Measurements from ENCODE around the gene WDR18. TPM values are rescaled to one million over a fixed set of nuclear protein-coding genes. Genes with fewer than 3 reads are reported as not detected.

The WDR18 gene
- total RNA-seq, 1 experiment from 2014 or later: 96.8 TPM

DNA sequence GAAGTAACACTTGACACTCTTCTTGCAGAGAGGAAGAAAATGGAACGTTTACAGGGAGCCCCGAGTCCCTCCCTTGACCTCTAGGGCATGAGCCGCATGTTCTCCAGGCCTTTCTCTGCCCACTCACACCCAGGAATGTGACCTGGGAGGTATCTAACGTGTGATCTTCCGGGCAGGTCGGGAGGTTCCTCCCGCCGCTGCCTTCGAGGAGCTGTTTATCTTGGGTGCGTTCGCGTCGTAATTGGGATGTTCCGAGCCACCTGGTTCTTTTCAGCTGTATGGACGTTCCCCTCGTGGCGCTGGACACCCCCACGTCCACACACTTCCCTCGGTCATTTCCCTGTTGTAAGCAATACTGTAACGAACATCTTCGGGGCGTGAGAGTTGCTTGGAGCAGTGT is 44.7 kb upstream of the WDR18 start:
- CTCF ChIA-PET: no interaction called here
- Histone ChIP-seq H3K9me3 (no peaks in the 10 kb centered on the region), H3K4me1 (peaks cover 3% of the 10 kb centered on the region; the same call in 1 of the 2 replicates), H3K36me3 (ENCODE audit: control insufficient read depth, insufficient read depth, low read length) (peaks cover 7% of the 10 kb centered on the region), H3K4me3 (ENCODE audit: low read depth, low read length) (no peak overlapping the region), H3K27me3 (replicated peaks; ENCODE audit: control insufficient read depth, insufficient read depth, low read length) (no peaks in the 10 kb centered on the region)
- no peaks in the 10 kb centered on the region for H3K27me3 Mint-ChIP-seq (ENCODE audit: insufficient read depth, unreplicated experiment)
- H3K27ac Mint-ChIP-seq (ENCODE audit: unreplicated experiment): peak overlapping the region; percentile 54
- DNase-seq: no peak
- no peaks in the 10 kb centered on the region for H3K4me1 Mint-ChIP-seq (ENCODE audit: low read depth, unreplicated experiment)
- H3K36me3 Mint-ChIP-seq (ENCODE audit: insufficient read depth, unreplicated experiment): peaks cover 92% of the 10 kb centered on the region
- H3K9me3 Mint-ChIP-seq (ENCODE audit: unreplicated experiment): no peaks in the 10 kb centered on the region
- BruUV-seq (replicated peaks): no TSS peak
- H3K4me3 Mint-ChIP-seq (ENCODE audit: unreplicated experiment): no peak overlapping the region
- TF ChIP-seq, protein P1, sequence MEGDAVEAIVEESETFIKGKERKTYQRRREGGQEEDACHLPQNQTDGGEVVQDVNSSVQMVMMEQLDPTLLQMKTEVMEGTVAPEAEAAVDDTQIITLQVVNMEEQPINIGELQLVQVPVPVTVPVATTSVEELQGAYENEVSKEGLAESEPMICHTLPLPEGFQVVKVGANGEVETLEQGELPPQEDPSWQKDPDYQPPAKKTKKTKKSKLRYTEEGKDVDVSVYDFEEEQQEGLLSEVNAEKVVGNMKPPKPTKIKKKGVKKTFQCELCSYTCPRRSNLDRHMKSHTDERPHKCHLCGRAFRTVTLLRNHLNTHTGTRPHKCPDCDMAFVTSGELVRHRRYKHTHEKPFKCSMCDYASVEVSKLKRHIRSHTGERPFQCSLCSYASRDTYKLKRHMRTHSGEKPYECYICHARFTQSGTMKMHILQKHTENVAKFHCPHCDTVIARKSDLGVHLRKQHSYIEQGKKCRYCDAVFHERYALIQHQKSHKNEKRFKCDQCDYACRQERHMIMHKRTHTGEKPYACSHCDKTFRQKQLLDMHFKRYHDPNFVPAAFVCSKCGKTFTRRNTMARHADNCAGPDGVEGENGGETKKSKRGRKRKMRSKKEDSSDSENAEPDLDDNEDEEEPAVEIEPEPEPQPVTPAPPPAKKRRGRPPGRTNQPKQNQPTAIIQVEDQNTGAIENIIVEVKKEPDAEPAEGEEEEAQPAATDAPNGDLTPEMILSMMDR (IDR thresholded peaks at IDR 0.05; ENCODE audit: insufficient read depth in 1 of 2, low read depth in 1 of 2, low read length in 1 of 2, severe bottlenecking in 1 of 2, unreplicated experiment in 1 of 2): no peak
- intact Hi-C loops (cut with micrococcal nuclease; ENCODE audit: unreplicated experiment): no loop called here
- POLR2A ChIA-PET: no interaction called here

DNA sequence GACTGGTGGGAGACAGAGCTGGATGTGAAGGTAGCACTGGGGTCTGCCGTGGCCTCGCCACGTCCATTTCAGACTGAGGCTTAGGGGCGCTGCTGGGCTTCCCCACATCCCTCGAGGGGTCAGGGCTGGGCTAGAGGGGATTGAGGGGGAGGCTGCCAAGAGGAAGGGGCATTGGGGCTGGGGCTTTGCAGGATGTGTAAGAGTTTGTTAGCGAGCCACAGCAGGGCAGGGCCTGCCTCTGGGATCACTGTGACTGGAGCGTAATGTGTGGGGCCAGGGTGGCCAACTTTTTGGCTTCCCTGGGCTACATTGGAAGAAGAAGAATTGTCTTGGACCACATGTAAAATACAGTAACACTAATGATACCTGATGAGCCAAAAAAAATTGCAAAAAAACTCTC is 44.2 kb upstream of the WDR18 start:
- ChIA-PET POLR2A (no interaction called here), CTCF (no interaction called here)
- Histone ChIP-seq H3K4me3 (ENCODE audit: low read depth, low read length) (no peak overlapping the region), H3K27me3 (replicated peaks; ENCODE audit: control insufficient read depth, insufficient read depth, low read length) (no peaks in the 10 kb centered on the region), H3K9me3 (no peaks in the 10 kb centered on the region), H3K4me1 (peaks cover 3% of the 10 kb centered on the region; the same call in 1 of the 2 replicates), H3K36me3 (ENCODE audit: control insufficient read depth, insufficient read depth, low read length) (peaks cover 7% of the 10 kb centered on the region)
- H3K36me3 Mint-ChIP-seq (ENCODE audit: insufficient read depth, unreplicated experiment): peaks cover 92% of the 10 kb centered on the region
- peak overlapping the region; percentile 54 for H3K27ac Mint-ChIP-seq (ENCODE audit: unreplicated experiment)
- TF ChIP-seq, protein P1 (IDR thresholded peaks at IDR 0.05; ENCODE audit: insufficient read depth in 1 of 2, low read depth in 1 of 2, low read length in 1 of 2, severe bottlenecking in 1 of 2, unreplicated experiment in 1 of 2): no peak
- no peaks in the 10 kb centered on the region for H3K4me1 Mint-ChIP-seq (ENCODE audit: low read depth, unreplicated experiment)
- no peaks in the 10 kb centered on the region for H3K27me3 Mint-ChIP-seq (ENCODE audit: insufficient read depth, unreplicated experiment)
- no peak overlapping the region for H3K4me3 Mint-ChIP-seq (ENCODE audit: unreplicated experiment)
- BruUV-seq (replicated peaks): no TSS peak
- intact Hi-C loops (cut with micrococcal nuclease; ENCODE audit: unreplicated experiment): no loop called here
- no peak for DNase-seq
- no peaks in the 10 kb centered on the region for H3K9me3 Mint-ChIP-seq (ENCODE audit: unreplicated experiment)

DNA sequence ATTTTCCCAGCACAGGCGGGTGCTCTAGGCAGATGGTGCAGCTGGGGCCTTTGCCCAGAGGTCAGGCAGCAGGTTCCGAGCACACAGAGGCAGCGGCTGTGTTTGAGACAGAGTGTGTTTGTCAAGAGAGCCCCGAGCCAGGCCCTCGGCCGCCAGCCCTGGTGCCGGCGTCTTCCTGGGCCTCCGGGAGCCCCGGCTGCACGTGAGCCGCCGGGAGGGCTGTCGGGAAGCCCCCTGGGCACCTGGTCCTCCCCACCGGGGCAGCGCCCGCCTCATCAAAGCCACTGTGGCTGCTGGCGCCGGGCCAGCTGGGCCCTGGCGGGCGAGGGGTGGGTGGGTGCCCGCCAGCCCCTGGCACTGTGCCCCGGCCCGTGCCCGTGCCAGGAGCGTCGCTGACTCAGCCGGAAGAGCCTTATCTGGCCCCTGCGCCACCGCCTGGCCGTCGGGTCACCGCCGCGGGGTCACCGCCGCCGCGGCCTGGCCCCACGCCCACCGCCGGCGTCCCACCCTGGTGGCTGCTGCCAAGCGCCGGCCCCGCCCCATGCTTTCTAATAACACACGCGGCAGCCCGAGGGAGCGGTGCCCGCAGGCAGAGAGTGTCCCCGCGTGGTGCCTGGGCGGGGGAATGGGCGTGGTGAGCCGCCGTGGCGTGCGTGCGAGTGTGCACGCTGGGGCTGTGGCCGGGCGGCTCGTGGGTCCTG is 43.4 kb upstream of the WDR18 start:
- DNase-seq: no peak
- Mint-ChIP-seq H3K27me3 (ENCODE audit: insufficient read depth, unreplicated experiment) (no peaks in the 10 kb centered on the region), H3K9me3 (ENCODE audit: unreplicated experiment) (no peaks in the 10 kb centered on the region), H3K4me1 (ENCODE audit: low read depth, unreplicated experiment) (no peaks in the 10 kb centered on the region), H3K27ac (ENCODE audit: unreplicated experiment) (peak overlapping the region; percentile 54), H3K4me3 (ENCODE audit: unreplicated experiment) (no peak overlapping the region), H3K36me3 (ENCODE audit: insufficient read depth, unreplicated experiment) (peaks cover 92% of the 10 kb centered on the region)
- BruUV-seq (replicated peaks): no TSS peak
- H3K27me3 ChIP-seq (replicated peaks; ENCODE audit: control insufficient read depth, insufficient read depth, low read length): no peaks in the 10 kb centered on the region
- ChIA-PET CTCF (no interaction called here), POLR2A (no interaction called here)
- H3K36me3 ChIP-seq (ENCODE audit: control insufficient read depth, insufficient read depth, low read length): peaks cover 7% of the 10 kb centered on the region
- peaks cover 3% of the 10 kb centered on the region; the same call in 1 of the 2 replicates for H3K4me1 ChIP-seq
- intact Hi-C loops (cut with micrococcal nuclease; ENCODE audit: unreplicated experiment): no loop called here
- TF ChIP-seq, protein P1 (IDR thresholded peaks at IDR 0.05; ENCODE audit: insufficient read depth in 1 of 2, low read depth in 1 of 2, low read length in 1 of 2, severe bottlenecking in 1 of 2, unreplicated experiment in 1 of 2): no peak
- H3K4me3 ChIP-seq (ENCODE audit: low read depth, low read length): no peak overlapping the region
- H3K9me3 ChIP-seq: no peaks in the 10 kb centered on the region
